ENCODE results near the gene DUSP2.

GRCh38 chr2:96174251-96175144 lies 29.3 kb upstream of the DUSP2 start:
- TF ChIP-seq CTCF (IDR thresholded peaks at IDR 0.05) = peak; percentile 65 to 85
- TF ChIP-seq POLR2A (IDR thresholded peaks at IDR 0.05) = no peak
